ENCODE results near the gene TMEM72.

Gene TMEM72

DNA sequence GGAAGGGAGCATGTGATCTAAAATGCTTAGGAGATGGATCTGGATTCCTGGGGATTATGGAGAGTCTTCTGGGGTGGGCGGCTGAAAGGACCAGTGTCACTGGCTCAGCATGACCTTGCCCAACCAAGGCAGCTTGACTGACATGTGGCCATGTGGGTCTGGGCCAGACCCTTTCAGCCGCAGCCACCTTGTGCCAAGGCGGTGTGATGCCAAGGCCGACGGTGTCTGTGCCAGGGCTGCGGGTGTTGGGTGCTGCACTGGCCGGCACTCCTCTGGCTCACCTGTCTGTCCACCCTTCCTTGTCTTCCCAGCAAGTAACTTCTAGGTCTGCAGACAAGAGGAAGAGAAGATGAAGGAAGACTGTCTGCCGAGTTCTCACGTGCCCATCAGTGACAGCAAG lies 58.7 kb downstream of the TMEM72 start:
- DNase-seq = no peak

DNA sequence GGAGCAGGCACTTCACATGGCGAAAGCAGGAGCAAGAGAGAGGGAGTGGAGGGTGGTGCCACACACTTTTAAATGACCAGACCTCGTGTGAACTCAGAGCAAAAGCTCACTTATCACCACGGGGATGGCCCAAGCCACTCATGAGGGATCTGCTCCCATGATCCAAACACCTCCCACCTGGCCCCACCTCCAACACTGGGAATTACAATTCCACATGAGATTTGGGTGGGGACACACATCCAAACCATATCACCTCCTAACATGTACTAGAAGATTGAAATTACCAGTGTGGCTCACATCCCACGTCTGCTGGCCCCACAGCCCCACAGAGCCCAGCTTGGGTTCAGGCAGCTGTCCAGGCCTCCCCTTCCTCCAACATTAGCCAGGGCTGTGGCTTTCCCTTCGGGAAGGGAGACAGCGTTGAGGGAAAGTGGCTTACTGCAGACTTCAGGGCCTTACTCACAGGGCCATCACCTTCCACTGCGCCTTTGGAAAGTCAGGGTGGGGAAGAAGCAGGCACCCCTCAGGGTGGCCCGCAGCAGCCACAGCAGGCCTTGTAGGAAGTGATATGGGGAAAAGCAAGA lies 59.8 kb downstream of the TMEM72 start:
- no peak for DNase-seq

DNA sequence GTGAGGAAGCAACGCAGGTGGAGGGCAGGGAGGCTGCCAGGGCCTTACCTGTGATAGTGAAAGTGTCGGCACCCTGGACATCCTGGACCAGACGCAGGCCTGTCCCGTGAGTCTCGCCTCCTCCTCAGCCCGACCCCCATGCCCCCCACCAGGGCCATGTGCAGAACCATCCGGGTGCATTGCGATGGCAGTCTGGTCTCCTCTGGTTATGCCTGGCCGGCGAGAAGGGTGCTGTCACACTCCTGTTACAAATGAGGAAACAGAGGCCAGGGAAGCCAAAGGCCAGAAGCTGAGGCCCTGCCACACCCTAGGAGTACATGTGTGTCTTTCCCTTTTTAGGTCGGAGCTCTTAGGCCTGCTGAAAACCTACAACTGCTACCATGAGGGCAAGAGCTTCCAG lies 60.3 kb downstream of the TMEM72 start:
- no peak for DNase-seq

DNA sequence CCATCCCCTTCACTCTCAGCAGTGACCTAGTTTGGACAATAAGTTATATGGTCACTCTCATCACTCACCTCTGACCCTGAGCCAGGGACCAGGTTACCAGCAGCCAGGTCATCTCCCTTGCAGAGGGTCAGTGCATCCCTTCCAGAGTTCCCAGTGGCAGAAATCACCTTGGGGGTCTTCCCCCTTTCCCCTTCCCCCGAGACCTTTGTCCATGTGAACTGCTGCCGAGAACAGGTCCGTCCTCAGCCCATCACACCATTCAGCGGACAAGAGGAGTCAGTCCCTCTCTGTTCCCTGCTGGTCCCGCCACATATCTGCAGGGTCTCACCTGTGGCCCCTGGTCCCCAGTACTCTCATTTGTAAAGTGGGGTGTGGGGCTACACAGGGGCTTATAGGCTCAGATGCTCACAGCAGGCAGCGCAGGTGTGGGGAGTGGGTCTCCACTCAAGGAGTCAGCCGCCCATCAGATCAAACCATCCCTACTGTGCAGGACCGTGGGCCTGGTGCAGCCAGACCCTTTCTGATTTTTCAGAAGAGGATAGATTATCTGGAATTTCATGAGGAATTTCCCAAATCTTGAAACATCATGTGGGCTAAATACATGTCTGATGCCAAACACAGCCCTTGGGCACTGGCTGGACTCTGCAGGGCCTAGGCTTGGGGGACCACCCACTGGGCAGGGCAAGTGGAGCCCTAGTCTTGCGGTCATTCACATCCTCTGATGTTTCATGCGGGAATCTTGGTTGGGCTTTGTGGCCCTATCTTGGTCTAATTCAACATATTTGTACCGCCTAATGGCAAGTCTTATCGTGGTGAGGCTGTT lies 61.0 kb downstream of the TMEM72 start:
- no peak for DNase-seq

DNA sequence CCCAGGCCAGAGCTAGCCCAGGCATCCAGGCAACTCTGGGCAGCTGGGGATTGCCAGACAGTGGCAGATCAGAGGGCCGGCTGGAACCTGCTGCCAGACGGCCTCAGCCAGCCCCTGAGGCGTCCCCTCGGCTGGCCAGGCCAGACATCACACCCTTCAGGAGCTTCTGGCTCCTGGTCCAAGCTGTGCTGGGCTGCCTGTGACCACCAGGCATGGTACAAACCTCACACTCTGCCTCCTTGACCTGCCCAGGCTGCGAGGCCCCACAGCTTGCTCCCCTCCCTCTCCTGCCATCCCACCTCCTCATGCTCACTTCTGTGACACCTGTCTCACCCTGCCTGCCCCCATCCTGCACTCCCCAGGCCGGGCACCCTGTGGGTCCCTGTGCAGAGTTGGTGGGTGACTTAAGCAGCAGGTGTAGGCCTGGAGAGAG lies 61.8 kb downstream of the TMEM72 start:
- DNase-seq = no peak

DNA sequence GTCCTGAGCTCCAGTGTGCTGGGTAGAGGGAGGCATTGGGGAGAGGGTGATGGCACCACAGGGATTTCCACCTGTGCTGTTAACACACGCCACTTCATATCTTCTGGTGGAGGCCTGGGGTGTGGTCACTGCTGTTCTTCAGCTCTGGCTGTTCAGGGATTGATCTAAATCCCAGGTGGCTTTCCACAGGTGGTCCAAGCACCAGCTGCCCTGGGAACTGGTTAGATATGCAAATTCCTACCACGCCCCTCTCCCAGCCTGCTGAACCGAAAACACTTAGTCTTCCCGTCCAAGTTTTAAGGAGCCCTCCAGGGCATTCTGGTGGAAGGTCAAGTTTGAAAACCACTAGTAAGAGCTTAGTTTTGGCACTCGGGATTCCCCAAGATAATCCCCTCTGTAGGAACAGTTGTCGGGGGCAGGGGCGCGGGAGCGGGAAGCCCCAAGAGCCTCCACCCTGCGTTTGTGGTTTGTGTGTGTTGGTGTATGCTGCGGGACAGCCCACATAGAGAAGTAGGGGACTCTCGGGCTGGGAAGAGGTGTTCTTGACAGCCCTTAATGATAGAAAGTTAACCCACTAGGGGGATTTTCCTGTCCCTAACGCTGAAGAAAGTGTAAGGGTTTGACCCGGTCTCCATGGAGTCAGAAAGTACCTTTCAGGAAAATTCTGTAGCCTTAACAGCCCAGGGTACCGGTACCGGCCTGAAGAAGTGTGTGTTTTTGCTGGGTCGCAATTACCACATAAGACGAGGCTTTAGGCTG lies 62.4 kb downstream of the TMEM72 start:
- DNase-seq = no peak

DNA sequence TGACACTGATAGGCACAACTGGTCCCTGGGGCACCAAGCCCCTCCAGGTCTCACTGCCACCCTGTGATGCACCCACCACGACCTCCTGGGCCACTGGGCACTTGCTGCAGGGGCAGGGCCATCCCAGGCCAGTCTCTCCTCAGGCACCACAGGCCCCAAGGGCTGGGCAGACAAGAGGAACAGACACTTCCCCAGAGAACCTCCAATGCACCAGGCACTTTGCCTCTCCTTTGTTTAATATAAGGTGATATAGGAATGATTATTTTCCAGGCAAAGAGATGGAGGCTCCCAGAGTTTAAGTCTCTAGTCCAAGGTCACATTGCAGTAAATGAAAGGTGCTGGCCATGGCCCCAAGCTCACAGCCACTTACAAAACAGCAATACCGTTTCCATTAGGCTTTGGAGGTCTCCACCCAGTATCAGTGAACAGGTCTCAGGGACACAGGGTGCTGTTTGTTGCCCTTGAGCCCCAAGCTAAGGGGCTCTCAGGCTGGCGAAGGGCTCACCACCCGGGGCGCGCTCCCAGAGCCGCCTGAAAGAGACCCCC lies 63.0 kb downstream of the TMEM72 start:
- no peak for DNase-seq

DNA sequence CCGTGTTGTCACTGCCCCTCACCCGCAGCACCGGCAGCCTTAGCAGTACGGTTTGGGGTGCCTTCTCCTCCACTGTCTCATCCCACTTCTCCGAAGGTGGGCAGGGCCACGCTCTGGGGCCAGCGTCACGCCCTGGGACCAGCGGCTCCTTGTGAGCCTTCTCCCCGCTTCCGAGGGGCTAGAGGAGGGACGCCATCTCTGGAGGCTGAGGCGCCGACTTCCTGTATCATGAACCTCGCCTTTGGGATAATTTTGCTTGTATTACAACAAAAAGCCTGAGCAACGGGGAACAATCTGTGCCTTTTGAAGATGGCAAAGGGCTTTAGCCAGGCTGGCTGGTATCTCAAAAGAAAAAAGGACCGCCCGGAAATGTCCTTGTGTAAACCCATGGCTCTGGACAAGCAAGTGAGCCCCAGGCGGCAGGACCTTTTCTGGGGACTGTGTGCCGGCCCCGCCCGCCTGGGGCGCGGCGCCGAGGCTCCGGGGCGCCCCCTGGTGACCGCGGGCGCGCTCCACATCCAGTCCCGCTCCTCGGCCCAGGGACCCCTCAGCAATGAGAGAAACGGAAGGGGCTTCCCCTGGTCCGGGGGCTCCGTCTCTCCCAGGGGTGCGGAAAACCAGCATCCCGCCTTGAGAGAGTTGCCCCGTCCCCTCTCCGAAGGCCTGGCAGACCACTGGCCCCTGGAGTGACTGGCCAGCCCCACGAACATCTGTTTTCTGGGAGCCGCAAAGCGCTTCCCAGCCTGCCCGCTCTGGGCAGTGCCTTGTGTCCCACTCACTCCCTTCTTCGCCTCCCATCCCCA lies 63.7 kb downstream of the TMEM72 start:
- DNase-seq = peak; percentile 70

DNA sequence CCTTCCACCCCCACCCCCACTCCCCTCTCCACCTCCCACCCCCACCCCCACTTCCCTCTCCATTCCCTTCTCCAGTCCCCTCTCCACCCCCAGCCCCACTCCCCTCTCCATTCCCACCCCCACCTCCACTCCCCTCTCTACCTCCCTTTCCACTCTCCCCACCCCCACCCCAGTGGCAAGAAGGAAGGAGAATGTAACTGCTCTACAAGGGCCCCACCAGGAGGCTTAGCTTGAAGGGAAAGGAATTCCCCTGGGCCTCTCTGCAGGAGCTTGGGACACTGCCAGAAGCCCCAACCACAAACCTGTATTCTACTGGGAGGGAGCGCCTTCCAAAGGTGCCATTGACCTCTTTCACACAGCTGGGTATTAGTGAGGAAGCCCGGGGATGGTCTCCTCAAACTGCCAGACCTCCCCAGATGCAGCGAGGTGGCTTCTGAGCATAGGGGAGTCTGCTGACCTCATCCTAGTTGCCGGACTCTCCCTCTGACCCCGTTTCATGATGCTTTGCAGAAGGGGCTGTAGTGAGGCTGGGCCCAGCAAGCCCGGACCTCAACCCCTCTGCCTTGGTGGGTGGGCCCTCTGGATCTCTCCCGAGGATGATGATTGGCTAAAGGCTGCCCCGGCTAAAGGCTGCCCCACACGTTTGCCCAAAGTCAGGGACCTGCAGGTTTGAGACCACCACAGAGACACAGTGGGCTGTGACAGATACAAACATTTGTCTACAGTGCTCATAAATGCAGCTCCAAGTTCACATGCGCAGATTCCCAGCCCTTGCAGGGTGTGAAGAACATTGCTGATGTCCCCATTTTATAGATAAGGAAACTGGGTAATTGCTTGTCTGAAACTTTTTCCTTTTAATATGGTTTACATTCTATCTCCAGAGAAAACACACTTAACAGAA lies 64.5 kb downstream of the TMEM72 start:
- DNase-seq = no peak

DNA sequence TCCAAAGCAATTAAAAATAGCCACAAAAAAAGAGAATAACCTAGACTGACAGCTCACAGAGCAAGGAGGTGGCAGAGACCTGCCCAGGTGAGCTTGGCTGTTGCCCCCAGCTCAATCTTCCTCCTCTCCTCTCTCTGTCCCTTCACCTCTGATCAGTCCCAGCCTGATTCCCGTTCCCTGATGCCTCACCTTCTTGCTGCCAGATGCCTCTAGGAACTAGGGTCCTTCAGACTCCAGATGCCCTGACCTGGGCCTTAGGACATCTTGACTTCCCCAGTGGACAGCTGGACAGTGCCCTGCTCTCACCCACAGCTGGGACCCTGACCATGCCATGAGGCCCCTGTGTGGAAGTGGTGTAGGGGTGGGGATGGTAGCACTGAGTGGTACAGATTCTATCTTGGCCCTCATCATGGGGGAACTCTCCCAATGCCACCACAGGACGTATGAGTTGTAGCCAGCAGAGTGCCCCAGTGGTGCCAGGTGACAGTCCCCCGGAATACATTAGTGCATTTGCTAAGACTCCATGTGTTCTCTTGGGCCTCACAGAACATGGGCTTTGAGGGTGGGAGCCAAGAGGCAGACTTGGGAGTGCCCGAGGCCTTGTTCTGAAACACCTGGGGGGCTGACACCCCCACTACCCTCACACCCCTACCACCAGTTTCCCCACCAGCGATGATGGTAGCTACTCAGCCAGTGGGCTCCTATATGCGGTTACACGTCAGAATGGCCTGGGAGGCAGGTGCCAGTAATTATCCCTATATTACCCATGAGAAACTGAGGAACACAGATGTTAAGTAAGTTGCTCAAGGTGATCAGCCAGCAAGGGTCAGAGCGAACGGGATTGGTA lies 65.4 kb downstream of the TMEM72 start:
- no peak for DNase-seq

DNA sequence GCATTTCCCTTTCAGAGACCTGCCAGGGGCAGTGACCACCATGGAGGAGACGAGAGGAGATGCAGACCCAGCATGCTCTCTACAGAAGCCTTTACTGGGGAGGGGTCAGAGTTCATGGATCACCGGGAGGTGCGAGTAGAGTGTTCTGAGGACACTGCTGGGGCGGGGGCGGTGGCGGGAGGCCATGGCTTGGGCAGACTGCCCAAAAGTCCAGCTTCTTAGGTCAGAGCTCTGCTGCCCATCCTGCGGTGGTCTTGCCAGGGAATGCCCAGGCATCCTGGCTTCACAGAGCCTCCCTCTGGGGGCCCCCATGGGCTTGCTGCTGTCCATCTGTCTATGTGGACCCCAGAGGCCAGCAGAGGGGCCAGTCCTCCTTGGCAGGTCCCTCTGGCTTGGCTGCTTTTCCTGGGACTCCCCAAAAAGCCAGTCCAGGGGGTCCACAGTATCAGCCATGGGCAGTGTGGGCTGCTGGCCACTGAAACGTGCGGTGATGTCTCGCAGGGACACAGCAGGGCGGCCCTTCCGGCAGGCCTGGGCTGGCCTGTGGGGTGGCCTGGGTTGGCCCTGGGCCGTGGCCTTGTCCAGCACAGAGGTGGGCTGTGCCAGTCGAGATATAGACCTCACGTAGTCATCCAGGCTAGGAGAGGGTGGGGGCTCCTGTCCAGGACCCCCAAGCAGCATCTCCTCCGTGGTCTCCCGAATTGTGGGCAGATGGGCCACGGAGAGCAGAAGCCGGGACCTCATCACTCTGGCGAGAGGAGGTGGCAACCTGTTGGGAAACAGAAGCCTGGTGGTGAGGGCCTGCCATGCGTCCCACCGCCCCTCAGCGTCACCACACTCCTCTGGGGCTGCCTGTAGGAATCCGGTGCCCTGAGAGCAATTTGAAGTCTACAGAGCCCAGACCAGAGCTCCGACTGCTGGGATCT lies 66.4 kb downstream of the TMEM72 start:
- no peak for DNase-seq

DNA sequence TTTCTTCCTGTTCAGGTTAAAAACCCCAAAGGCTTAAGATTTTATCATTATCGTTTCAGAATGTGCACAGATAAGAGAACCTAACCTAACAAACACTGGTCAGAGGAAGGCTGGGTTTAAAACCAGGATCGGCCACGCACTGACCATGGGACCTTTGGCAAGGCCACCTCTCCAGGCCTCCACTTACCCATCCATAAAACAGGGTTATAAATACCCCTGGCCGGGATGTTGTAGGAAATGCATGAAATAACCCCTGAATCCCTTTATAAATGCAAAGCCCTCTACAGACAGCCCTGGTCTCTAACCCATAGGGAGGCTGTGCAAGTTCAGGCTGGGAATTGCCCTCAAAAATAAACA lies 67.1 kb downstream of the TMEM72 start:
- DNase-seq = no peak

DNA sequence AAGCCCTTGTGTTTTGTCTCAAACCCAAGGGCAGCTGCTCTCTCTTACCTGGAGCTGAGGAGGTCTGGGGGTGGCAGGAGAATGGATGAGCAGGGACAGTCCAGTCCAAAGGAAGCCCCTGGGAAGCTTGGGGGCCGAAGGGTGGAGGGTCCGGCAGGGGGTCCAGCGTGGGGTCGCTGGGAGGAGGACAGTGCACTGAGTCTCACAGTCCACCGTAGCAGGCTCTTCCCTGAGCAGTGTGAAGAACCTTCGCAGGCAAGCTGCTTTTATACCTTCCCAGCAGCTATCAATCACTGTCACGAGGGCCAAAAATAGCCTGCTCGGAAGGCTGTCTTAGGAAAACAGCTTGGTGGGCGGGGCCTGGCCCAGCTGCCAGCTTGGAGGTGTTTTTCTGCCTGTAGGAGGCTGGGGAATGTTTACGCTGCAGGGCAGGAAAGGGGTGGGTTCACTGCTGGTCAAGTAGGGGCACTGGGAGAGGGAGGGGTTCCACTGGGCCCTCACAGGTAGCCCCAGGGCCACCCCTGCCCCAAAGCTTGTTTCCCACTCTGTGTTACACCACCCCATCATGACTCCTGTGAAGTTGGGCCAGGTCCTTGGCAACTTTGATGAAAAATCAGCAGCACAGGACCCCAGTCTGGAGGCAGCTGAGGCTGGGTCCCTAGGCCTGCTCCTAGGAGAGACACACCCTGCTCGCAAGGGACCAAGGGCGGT lies 67.6 kb downstream of the TMEM72 start, which contains the start of gene DEPP1:
Gene DEPP1 (minus strand): TSS at position 240 of the 711 bp plus-strand sequence. CDS start 779 bp downstream, outside the sequence.
- DNase-seq = no peak

DNA sequence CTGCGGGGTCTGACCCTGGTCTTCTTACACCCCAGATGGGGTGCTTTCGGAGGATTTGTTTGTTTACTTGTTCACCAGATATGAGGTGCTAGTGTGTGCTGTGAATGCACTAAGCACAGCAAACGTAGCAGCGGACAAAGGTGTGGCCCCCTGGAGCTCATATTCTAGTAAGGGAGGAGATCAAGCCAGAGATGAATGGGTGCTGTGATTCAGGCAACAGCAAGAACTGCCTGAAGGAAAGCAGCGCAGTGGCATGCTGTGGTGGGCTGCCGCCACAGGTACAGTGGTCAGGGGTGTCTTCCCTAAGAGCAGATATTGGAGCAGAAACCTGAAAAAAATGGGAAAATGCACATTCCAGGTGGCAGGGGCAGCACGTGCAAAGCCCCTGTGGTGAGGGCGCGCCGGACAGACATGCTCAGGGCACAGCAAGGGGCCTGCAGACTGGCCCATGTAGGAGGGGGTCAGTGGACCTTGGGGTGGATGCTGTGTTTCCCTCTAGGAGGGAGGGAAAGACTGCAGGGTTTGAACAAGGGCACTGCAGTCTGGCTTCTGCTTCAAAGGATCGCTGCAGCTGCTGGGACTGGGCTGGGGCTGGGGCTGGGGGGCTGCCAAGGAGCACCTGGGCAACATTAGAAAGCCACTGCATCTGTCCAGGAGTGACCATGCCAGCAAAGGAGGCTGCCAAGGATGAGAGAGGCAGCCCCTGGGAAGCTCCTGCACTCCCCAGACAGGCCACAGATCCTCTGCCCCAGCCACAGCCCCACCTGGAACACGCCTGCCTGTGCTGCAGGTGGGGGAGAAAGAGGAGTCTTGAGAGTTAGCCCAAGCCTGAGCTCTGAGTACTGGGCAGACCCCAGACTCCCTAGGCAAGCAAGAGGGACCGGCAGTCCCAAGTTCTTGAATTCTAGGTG lies 68.4 kb downstream of the TMEM72 start:
- DNase-seq = no peak

DNA sequence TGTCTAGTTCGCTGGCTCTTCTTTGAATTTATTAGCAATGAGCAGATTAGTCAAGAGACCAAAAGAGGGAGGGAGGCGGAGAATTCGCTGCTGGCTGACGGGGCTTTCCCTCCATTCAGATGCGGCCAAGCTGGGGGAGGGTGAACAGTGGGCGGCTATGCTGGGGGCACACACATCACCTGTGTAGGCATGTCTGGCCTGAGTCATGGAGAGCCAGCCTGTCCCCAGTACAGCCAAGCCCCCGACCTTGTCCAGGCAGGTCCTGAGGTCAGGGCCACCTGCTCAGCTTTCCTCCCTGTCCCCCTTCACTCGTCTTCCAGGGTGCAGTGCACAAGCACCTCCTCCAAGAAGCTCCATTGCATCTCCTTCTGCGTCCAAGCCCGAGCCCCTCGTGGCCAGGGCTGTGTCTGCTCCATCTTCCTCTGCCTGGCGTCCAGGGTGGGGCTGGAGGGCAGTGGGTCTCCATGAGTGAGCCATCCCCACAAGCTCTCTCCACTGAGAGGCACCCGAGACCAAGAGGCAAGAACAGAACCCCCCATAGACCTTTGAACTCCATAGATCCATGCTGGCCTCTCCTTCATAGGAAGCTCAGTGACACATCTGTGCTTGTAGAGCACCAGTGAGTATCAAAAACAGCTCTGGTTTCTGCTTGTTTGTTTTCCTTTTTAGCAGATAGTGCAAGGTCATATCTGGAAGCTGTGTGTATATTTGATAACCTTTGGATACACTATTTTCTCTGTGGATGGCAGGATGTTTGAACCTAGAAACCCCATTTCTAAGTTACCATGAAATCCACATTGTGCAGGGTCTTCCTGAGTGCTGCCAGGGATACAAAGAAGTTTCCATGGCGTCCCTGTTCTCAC lies 69.4 kb downstream of the TMEM72 start:
- no peak for DNase-seq

All from CD4-positive, alpha-beta T cell treated with Interleukin-21 for 1 hour (primary cell).